HG02623 (cell line): ENCODE data around the gene MRGPRE.
"Not testable (repeated sequence)": the region's sequence is repeated elsewhere in the genome, so short reads cannot be mapped to it uniquely, and the experiment has no call there.

Experiments used
- ATAC-seq: cut with Tn5 transposase; IDR thresholded peaks from one replicate; pipeline ENCODE4 v1.9.1; 2021; ENCODE audit warnings: moderate library complexity; ENCODE audit not compliant: unreplicated experiment

Gene MRGPRE, protein sequence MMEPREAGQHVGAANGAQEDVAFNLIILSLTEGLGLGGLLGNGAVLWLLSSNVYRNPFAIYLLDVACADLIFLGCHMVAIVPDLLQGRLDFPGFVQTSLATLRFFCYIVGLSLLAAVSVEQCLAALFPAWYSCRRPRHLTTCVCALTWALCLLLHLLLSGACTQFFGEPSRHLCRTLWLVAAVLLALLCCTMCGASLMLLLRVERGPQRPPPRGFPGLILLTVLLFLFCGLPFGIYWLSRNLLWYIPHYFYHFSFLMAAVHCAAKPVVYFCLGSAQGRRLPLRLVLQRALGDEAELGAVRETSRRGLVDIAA

DNA sequence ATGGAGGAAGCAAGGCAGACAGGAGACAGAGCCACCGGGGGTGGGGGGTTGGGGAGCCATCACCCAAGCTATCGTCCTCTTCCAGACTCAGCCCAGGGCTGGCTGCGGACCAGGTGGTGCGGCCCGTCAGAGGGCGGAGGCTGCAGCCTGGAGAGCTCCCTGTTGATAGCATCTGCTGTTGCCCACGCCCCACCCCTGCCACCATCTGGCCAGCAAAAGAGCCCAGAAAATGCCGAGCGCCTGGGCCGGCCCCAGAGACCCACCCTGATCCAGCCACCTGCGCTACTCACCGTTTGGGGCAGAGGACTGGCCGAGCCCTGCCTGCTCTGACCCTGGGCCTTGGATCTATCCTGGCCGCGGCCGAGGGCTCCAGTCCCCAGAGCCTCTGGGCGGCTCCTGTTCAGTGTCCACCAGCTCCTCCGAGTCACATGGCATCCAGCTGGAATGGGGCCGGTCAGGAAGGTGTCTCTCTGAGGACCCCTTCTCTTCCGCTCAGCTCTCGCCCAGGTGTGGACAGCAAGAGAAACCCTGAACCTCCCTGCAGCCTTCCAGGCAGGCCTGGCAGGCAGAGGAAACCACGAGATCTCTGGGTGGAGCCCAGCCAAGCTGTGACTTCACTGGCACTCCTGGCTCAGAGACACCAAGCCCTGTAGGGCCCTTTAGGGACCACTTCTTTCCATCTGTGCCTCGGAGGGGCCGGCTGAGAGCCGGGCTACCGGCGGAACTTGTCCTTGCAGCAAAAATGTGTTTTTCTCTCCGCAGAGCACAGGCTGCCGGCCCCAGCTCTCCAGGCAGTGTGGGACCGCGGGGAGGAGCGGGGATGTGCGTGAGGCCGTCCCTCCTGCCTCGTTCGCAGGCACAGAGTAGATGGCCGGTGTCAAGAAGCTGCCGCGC lies at the start of gene MRGPRE:
Gene MRGPRE, minus strand, starts transcription at position 567 of the 894 bp plus-strand sequence. CDS start 3,618 bp downstream, outside the sequence.
- ATAC-seq = no peak

GRCh38 chr11:3281146-3281545 lies 48.9 kb upstream of the MRGPRE start:
- not testable (repeated sequence) for ATAC-seq

DNA sequence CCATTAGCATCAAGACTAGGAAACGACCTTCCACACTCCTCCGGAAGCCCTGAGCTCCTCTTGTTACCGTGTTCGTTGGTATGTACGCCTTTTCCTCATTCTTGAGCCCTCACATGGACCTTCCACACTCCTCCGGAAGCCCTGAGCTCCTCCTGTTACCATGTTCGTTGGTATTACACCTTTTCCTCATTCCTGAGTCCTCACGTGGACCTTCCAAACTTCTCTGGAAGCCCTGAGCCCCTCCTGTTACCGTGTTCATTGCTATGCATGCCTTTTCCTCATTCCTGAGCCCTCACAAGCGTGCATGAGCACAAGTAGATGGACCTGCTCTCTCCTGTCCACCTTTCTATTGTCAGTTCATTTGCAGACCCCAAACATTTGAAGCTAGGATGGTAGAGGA lies 48.4 kb upstream of the MRGPRE start:
- not testable (repeated sequence) for ATAC-seq

DNA sequence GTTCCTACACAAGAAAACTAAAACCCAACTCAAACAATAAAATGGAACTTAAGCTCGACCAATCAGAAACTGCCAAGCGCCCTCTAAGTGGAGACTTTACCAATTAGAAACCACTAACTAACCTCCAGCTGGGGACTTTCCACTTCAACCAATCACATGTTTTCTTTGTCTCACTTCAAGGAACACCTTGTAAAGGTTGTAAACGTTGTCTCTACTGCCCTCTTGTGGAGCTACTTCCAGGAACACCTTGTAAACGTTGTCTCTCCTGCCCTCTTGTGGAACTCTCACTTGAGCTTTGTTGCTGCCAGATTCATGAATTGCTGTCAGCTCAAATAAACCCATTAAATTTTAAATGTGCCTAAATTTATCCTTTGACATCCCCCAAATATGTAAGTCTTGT lies 46.7 kb upstream of the MRGPRE start:
- ATAC-seq = not testable (repeated sequence)

DNA sequence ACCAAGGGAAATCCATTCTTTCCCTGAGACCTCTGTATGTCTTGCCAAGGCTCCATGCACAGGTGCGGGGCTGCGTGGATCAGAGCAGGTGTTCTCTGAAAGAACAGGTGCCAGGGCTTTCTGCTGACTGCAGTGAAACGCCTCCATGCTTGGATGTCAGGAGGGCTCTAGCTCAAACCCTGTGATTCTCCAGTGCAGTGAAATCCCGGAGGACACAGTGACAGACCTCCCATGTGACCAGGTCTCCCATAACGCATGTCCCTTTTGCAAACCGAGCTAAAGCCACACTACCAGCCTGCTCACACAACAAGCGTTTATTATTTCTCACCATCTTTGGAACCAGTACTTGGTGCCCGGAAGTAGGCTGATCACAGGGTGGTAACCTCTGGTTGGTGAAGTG lies 41.4 kb upstream of the MRGPRE start:
- ATAC-seq = not testable (repeated sequence)

DNA sequence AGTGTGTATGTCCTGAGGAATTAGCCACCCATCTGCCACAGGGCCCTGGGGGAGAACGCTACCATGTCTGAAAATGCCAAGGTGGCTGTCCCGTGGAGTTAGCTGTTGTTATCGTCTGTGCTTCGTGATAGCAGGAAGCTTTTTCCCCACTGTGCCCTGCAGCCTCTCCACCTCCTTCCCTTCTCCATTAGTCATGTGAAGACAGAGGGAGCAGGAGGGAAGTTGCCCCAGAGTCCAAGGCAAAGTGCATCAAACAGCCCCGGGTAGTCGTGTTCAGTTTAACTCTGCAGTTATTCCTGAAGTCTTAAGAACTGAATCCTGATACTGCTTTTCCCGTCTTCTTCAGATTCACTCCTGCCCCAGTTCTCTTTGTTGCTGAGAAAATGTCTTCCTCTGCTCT lies 30.3 kb upstream of the MRGPRE start:
- not testable (repeated sequence) for ATAC-seq

DNA sequence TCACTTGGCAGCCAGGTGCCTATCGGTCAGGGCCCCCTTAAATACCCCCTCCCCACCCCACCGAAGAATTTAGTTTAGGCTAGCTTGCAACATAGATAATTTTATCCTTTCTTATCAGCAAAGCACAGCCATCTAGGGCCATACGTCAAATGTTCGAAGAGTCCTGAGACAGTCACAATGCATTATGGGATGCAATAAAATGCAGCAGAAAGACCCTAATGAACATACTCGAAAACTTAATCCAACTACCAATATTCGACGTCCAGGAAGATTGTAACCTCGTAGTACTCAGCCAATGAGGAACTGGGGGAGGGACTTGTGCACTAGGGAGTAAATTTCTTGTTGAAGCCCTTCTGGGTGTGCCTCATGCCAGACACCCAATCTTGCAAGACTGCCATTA lies 29.6 kb upstream of the MRGPRE start:
- not testable (repeated sequence) for ATAC-seq

DNA sequence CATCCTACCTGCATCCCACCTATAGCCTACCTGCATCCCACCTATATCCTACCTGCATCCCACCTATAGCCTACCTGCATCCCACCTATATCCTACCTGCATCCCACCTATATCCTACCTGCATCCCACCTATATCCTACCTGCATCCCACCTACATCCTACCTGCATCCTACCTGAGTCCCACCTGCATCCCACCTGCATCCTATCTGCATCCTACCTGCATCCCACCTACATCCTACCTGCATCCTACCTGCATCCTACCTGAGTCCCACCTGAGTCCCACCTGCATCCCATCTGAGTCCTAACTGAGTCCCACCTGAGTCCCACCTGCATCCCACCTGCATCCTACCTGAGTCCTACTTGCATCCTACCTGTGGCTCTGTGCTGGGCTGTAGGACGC lies 25.3 kb upstream of the MRGPRE start:
- not testable (repeated sequence) for ATAC-seq

DNA sequence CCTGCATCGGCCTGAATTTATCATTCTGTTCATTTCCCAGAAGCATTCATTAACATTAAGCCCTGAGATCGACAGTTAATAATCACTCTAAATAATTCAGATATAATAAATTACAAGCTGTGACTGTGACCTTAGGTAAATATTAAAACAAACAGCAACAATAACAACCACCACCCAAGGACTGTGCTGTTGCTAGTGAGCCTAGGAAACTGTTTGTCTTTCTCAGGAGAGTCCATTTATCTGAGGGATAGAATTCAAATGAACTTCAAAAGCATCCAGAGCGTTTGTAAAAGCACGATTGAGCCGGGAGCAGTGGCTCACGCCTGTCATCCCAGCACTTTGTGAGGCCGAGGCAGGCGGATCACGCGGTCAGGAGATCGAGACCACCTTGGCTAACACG lies 23.0 kb upstream of the MRGPRE start:
- ATAC-seq = not testable (repeated sequence)

DNA sequence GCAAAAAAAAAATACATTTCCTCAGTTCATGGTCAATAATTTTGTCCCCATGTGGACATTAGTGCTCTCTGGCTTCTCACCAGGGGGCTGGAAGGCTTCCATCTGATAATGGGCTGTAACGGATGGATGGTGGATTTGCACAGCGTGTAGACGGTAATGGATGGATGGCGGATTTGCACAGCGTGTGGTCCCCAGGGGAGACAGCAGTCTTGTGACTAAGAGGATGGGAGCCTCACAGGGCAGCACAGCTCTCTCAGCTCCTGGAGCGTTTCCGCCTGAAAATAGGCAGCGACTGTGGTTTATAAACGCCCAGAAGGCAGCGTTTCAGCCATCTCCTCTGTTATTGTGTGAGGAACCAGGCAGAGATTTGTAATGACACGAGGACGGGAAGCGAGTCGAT lies 22.6 kb upstream of the MRGPRE start:
- not testable (repeated sequence) for ATAC-seq

DNA sequence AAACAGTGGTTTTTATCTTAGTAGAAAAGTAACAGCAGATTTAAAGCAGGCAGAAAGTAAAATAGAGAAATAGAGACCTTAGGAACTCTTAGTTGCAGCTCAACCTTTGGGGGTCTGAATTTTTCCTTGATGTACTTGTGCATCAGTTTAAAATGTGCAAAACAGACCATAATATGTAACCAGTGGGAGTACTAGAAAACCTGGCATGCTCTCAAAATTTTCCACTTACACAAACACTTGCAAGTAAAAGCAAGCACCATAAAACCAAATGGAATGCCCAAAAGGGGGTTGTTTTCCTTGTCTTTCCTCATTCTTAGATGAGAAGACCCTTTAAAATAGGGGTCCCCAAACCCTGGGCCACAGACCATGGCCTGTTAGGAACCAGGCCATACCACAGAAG lies 12.9 kb upstream of the MRGPRE start:
- ATAC-seq = no peak

GRCh38 chr11:3243880-3244279 lies 11.7 kb upstream of the MRGPRE start:
- ATAC-seq = no peak

DNA sequence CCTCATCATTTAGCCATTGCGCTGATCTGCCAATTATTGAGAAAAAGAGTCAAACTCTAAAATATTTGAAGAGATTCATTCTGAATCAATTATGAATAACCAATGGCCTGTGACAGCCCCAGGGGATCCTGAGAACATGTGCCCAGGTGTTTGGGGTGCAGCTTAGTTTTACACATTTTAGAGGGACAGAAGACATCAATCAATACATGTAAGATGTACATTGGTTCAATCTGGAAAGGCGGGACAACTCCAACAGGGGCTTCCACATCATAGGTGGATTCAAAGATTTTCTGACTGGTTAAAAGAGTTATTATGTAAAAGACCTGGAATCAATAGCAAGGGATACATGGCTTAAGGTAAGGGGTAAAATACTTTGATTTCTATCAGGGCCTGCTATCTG lies 4.9 kb upstream of the MRGPRE start:
- ATAC-seq = no peak

GRCh38 chr11:3234846-3235245 lies 2.6 kb upstream of the MRGPRE start:
- no peak for ATAC-seq

- ATAC-seq = no peak
Observed at GRCh38 chr11:3232956-3233355, 739 bp upstream of the MRGPRE start.

GRCh38 chr11:3231550-3231850 lies 717 bp downstream of the MRGPRE start:
- ATAC-seq = no peak

- no peak for ATAC-seq
Observed at GRCh38 chr11:3230636-3231549, 1.3 kb downstream of the MRGPRE start.

DNA sequence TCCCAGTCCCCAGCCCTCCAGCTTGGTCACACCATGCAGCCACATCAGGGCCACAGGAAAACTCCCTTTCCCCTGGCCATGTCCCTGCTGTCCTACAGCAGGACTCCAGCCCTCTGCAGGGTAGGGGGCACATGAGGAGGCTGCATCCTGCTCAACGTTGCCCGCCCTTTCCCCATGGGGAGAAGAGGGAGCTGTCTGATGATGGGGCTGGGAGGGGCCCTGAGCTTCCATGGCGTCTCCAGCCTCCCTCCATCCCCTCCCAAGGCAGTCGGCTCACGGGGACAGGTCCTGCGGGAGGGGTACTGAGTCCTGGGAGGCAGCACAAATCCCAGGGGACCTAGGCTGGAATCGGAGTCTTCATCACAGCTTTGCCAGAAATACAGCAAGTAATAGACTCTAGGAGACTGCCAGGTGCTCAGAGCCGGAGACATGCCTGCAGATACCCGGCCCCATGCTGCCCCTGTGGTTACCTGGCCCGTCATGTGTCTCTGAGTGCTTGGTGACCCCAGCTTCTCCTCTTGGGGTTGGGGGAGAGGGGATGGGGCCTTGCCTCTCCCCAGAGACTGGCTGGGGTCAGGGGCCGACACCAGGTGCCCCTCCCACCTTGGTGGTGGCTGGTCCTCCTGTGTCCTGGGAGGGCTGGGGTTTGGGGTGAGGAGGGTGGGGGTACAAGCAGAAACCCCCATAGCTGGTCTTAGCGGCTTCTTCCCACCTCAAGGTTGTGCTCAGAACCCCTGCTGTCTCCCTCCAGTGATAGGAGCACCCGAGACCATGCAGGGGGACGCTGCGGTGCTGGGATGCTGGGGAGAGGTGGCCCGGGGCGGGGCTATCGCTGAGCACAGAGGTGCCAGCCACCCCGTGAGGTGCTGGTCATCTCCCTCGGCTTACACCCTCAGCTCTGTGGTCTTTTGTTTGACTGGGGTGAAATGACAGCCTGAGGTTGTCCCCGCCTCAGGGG lies 2.3 kb downstream of the MRGPRE start:
- ATAC-seq = no peak

DNA sequence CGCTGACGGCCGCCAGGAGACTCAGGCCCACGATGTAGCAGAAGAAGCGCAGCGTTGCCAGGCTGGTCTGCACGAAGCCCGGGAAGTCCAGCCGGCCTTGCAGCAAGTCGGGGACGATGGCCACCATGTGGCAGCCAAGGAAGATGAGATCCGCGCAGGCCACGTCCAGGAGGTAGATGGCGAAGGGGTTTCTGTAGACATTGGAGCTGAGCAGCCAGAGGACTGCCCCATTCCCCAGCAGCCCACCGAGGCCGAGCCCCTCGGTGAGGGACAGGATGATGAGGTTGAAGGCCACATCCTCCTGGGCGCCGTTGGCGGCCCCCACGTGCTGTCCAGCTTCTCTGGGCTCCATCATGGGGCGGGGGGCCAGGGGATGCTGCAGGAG lies 3.8 kb downstream of the MRGPRE start:
- no peak for ATAC-seq
